GM21526 (cell line): ENCODE measurements around the gene AXIN2.

Experiments used
- ATAC-seq: cut with Tn5 transposase; IDR thresholded peaks from one replicate; pipeline ENCODE4 v1.9.1; 2021; ENCODE audit warnings: moderate library complexity; ENCODE audit not compliant: unreplicated experiment, low FRiP score

AXIN2 gene

DNA sequence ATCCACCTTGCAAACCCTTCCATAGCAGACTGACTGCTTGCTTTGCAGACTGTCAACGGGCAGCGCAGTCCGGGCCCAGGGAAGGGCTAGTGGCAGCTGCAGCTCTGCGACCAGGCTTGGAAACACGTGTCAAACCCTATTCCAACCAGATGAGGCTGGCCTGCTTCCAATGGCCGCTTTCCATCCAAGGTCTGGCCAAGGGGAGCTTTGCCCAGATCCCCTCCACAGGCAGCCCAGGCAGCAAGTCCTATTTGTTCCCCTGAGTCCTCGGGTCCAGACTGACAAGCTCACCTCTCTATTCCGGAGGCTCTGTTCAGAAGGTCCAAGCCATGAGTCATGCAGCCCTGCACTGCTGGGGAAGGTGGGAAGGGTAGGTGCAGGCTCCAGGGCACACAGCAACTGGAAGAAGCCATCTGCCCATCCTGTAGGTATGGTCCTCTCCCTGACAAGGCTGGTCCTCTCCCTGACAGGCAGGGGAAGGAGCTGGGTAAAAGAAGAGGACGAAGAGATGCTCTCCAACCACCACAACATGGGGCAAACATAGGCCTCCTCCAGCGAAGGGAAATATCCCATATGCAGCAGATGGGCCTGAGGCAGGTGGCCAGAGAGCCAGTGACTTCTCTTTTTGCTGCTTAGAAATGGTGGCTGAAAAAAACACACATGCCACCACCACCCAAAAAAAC, 22.6 kb upstream of the AXIN2 start:
- no peak for ATAC-seq

- no peak for ATAC-seq
Measured at GRCh38 chr17:65576939-65577338, 15.5 kb upstream of the AXIN2 start.

- no peak for ATAC-seq
Measured at GRCh38 chr17:65573282-65573602, 11.8 kb upstream of the AXIN2 start.

DNA sequence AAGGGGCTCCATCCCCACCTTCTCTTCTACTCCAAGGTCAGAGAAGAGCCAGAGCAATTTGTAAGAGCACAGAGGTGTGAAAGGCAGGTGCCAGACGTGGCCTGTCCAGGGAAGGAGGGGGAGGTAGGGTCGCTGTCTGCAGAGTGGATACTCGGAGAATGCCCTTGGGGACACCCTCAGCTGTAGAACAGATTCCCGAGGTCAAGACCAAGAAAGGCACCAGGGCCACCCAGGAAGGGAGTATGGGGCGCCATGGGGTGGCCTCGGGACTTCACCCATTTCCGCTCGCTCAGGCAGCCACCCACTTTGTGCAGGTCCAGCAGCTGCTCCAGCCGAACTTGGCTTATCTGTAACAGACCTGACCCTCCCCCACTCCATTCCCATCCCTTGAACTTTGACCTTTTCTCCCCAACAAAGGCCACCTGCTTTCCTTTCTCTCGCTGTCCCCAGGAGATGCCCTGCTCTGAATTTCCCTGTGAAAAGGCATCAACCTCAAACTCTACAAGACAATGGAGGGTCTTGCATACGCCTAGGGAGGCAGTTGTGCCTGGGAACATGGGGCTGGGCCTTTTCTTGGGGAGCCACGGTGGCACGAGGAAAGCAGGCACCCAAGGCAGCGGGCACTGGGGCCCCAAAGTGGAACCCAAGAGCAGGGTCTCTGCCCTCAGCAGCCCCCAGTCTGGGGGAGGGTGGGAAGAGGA, 11.3 kb upstream of the AXIN2 start:
- no peak for ATAC-seq

- ATAC-seq = no peak
Measured at GRCh38 chr17:65572186-65572580, 10.7 kb upstream of the AXIN2 start.

DNA sequence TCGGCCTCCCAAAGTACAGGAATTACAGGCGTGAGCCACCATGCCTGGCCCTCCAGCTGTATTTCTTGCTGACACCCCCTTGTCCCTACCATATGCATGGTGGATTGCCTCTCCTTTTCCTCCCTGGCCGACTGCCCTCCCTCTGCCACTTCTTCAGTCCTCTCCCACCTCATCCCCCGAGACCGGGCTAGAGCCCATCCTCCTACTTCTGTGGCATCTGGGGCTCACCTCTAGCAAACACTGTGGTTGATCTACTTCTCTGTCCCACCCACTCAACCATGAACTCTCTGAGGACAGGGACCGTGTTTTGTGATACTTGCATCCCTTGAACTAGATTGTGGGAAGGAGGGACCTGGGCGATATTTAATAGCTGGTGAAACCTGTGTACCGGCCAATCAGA, 7.5 kb upstream of the AXIN2 start:
- no peak for ATAC-seq

DNA sequence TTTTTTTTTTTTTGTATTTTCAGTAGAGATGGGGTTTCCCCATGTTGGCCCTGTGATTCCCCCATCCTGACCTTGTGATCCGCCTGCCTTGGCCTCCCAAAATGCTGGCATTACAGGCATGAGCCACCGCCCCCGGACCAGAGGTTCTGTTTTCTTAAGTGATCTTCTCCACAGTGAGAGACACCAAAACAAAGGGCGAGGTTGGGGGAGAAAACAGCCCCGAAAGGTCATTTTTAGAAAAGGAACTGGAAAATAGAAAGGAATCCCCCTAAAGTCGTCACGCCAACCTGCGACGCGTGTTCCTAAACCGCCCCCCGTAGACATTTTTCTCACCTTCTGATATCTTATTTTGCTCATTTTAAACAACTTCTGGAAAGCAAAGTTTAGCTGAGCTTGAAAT, 6.1 kb upstream of the AXIN2 start:
- ATAC-seq = no peak

- no peak for ATAC-seq
Measured at GRCh38 chr17:65565559-65565958, 4.1 kb upstream of the AXIN2 start.

GRCh38 chr17:65564793-65565192, 3.3 kb upstream of the AXIN2 start:
- no peak for ATAC-seq

DNA sequence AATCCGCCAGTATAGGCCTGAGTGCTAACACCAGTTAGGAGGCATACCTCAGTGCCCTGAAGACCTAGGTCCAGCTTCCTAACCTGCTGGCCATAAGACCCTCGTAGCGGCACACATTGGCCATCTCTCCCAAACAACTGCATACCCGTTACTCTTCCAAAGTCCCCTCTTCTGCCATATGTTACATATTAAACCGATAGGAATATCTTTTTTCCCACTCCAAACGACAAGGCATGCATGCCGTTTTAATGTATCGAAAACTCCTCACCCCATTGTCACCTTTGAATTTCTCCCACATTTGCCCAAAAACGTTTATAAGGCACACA, 721 bp upstream of the AXIN2 start:
- no peak for ATAC-seq

GRCh38 chr17:65560628-65561451, 608 bp downstream of the AXIN2 start:
- ATAC-seq = peak; percentile 22

- no peak for ATAC-seq
Measured at GRCh38 chr17:65559804-65560627, 1.4 kb downstream of the AXIN2 start.

DNA sequence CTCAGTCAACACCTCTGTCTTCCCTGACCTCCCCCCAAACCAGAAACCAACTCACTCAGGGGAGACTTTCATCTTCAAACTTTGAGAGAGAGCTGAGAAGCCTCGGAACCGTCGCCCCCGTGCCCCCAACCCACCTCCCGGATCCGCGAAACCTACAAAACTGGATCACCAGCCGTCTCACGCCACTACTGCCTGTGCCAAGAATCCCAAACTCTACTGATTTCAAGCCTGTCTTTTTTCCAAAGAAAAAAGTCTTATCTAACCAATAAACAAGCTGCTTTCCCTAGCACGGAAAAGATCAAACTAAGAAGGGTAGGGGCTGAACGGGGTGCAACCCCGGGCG, 2.0 kb downstream of the AXIN2 start:
- no peak for ATAC-seq

DNA sequence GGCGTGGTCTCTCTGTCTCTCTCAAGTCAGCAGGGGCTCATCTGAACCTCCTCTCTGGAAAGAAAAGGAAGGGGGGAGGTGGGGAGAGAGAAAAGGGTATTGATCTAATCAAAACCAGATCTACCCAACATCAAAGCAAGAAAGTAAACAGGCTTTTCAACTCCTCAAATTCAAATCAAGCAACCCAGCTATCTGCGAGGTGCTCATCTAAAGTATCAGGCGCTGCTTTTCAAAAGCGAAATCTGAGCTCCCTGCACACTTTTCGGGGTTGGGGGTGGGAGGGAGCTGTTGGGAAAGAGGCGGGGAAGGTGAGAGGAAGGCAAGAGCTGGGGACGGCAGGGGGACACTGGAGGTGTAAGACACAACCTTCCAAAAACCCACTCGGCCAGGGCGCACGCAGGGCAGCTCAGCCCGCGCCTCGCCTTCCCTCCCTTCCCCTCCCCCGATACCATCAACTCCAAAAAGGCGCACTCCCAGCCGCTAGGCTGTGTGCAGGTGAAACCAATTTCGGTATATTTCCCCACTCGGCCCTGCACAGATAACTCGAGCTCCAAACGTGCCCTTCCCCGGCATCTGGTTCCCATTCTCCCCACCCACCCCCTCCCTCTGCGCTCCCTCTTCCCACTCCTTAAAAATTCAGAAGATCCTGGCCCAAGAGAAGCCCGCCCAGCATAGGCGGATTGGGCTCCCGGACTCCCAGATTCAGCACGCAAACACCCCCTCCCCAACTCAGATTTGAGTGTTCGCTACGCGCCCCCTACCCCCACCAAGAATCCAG, 2.6 kb downstream of the AXIN2 start:
- no peak for ATAC-seq

DNA sequence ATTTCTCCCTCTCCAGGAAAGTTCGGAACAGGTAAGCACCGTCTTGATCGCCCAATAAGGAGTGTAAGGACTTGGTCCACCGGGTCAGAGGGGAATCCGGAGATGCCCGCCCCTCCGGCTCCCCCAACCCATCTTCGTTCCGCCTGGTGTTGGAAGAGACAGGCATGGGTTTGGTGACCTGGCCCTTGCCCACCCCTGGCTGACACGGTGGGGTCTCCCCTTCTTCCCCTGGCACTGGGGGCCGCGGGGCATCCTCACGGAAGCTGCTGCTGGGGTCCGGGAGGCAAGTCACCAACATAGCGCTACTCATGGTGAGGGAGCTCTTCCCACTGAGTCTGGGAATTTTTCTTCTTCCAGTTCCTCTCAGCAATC, 3.2 kb downstream of the AXIN2 start:
- ATAC-seq = no peak

- no peak for ATAC-seq
Measured at GRCh38 chr17:65557349-65558310, 3.8 kb downstream of the AXIN2 start.

GRCh38 chr17:65556910-65557348, 4.5 kb downstream of the AXIN2 start:
- ATAC-seq = no peak

DNA sequence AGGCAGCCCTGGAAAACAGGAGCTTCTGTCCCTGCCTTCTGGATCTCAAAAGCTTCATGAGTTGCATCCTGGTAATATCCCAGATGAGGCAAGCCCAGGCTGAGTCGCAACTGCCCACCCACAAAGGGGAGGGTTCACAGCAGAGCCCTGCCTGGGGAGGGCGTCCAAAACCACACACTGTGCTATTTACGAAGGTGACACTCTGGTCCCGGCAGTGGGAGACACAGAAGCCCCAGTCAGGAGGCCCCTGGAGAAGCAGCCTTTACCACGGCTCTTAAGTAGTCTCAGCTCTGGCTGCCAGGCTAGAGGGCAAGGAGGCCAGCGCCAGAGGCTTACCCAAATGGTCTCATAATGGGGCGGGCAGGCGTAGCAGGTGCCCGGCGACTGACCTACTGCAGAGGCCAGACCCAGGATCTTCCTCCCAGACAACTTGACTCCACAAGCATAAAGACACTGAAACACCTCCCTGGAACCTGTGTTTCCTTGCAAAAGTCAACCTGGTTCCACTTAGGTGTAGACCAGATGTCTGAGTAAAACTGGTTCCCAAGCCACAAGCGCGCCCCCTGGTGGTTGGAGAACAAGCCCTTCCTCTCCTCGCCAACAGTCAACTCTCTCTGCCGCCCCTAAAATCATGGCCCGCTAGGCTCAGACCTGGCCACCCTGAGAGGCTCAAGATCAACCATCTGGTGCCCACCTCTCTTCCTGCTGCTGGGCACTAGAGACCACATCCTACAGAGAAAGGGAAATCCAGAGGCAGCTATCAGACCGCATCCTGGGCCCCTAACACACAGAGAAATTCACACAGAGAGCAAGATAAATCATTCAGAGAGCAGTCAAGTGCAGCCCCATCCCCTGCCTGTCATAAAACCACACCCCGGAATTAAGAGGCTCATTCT, 5.2 kb downstream of the AXIN2 start:
- peak; percentile 44 for ATAC-seq
